Neural progenitor cell (in vitro differentiated cells): ENCODE data around the gene VAPB. TPM values are rescaled to one million over a fixed set of nuclear protein-coding genes. Genes with fewer than 3 reads are reported as not detected.

Experiments used
- DNase-seq: peaks from one replicate; pipeline ENCODE4 v3.0.0-alpha.2; 2016; ENCODE audit warnings: low spot score
- H2AFZ ChIP-seq: fragments of 200-600 bp; sonication (generic); replicated peaks from 2 replicates; pipeline ENCODE4 v1.6.1; 2016; ENCODE audit warnings: antibody characterized with exemption
- H3F3A ChIP-seq: fragments of 200-600 bp; sonication (generic); 2 replicates; pipeline ENCODE4 v1.6.1; 2016; ENCODE audit warnings: antibody characterized with exemption, low read depth
- H3K27ac ChIP-seq: fragments of 200-600 bp; sonication (generic); 2 replicates; pipeline ENCODE4 v1.5.1; 2016; ENCODE audit warnings: mild to moderate bottlenecking
- H3K27me3 ChIP-seq: fragments of 200-600 bp; sonication (generic); 2 replicates; pipeline ENCODE4 v1.6.1; 2016; ENCODE audit warnings: mild to moderate bottlenecking, moderate library complexity
- H3K36me3 ChIP-seq: fragments of 200-600 bp; sonication (generic); 2 replicates; pipeline ENCODE4 v1.5.1; 2016
- H3K4me1 ChIP-seq: fragments of 200-600 bp; sonication (generic); 2 replicates; pipeline ENCODE4 v1.6.1; 2016; ENCODE audit warnings: mixed run types
- H3K4me2 ChIP-seq: fragments of 200-600 bp; sonication (generic); 2 replicates; pipeline ENCODE4 v1.6.1; 2016
- H3K4me3 ChIP-seq: fragments of 200-600 bp; sonication (generic); 2 replicates; pipeline ENCODE4 v1.5.1; 2016
- H3K79me2 ChIP-seq: fragments of 200-600 bp; sonication (generic); 2 replicates; pipeline ENCODE4 v1.6.1; 2016; ENCODE audit warnings: low read depth
- H3K9ac ChIP-seq: fragments of 200-600 bp; sonication (generic); 2 replicates; pipeline ENCODE4 v1.6.1; 2016
- H3K9me3 ChIP-seq: fragments of 200-600 bp; sonication (generic); 2 replicates; pipeline ENCODE4 v1.5.1; 2016; ENCODE audit warnings: low read depth
- H4K20me1 ChIP-seq: fragments of 200-600 bp; sonication (generic); 2 replicates; pipeline ENCODE4 v1.6.1; 2016; ENCODE audit warnings: low read depth
- H3K27ac Mint-ChIP-seq: 3 replicates; pipeline ENCODE4 v1.8.0; 2021; ENCODE audit warnings: mixed read lengths
- H3K27me3 Mint-ChIP-seq: 2 replicates; pipeline ENCODE4 v1.8.0; 2022; ENCODE audit warnings: low read depth, mild to moderate bottlenecking, inconsistent platforms, moderate library complexity, mixed read lengths; ENCODE audit not compliant: insufficient read depth
- H3K36me3 Mint-ChIP-seq: 3 replicates; pipeline ENCODE4 v1.8.0; 2021; ENCODE audit warnings: mixed read lengths
- H3K4me1 Mint-ChIP-seq: 3 replicates; pipeline ENCODE4 v1.8.0; 2021; ENCODE audit warnings: mixed read lengths
- H3K4me3 Mint-ChIP-seq: 3 replicates; pipeline ENCODE4 v1.8.0; 2021; ENCODE audit warnings: mild to moderate bottlenecking, moderate library complexity, mixed read lengths
- H3K9me3 Mint-ChIP-seq: 3 replicates; pipeline ENCODE4 v1.8.0; 2020; ENCODE audit warnings: mixed read lengths
- EZH2 ChIP-seq: fragments of 200-600 bp; sonication (generic); IDR thresholded peaks from 2 replicates; pipeline ENCODE4 v1.6.1; 2017; ENCODE audit warnings: antibody characterized with exemption, mild to moderate bottlenecking, moderate library complexity
- EZH2phosphoT487 ChIP-seq: fragments of 200-600 bp; sonication (generic); IDR thresholded peaks from 2 replicates; pipeline ENCODE4 v1.6.1; 2017; ENCODE audit warnings: antibody characterized with exemption
- total RNA-seq: library from RNA; depleted of rRNA; stranded (reverse); fragments of >200 nt; gene quantifications from 2 replicates; pipeline ENCODE4 v1.2.3, GENCODE V29; 2015; ENCODE audit warnings: low replicate concordance
- TF ChIP-seq, protein P1 (sequence below): fragments of 200-600 bp; sonication (generic); IDR thresholded peaks from 2 replicates; pipeline ENCODE4 v1.5.1; 2017; ENCODE audit warnings: antibody characterized with exemption, mild to moderate bottlenecking

Gene VAPB
- total RNA-seq, 1 donor from 2014 or later: 31.9 TPM

DNA sequence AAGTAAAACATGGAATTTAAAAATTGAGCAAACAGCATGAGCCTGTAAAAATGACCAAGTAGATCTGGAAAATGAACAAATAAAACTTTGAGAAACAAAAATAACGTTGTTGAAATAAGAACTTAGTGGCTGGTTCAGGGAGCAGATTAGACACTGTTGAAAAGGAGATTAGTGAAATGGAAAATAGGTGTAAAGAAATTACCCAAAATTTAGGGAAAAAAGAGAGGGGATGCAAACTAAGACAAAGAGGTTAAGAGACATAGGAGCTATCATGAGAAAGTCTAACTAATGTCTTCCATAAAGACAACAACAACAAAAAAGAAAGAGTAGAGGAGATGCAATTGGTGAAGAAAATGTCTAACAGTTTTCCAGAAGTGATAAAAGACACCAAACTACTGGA lies 97.2 kb downstream of the VAPB start:
- no peaks in the 10 kb centered on the region for H3K4me1 Mint-ChIP-seq
- H3F3A ChIP-seq: no peaks in the 10 kb centered on the region

DNA sequence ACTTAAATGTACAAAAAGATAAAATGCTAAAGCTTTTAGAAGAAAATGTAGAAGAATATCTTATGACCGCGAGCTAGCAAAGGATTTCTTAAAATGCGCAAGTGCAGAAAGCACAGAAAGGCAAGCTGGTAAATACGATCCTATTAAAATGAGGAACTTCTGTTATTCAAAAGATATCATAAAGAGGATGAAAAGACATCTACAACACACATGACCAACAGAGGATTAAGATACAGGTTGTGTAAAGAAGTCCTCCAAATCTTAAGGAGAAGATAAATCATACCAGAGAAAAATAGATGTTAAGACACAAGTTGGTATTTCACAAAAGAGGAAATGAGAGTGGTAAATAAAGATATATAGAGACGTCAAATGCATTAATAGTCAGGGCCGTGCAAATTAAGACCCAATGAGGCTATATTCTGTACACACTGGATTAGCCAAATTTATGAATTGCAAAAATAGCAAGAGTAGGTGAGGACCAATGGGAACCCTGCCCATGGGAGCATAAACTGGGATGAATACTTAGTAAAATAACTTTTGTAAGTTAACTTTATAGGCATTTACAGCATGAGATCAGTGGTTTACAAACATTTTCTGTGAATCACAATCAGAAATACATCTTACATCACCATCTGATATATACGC lies 103.2 kb downstream of the VAPB start:
- TF ChIP-seq EZH2phosphoT487 (no peak), EZH2 (no peak)
- TF ChIP-seq, protein P1, sequence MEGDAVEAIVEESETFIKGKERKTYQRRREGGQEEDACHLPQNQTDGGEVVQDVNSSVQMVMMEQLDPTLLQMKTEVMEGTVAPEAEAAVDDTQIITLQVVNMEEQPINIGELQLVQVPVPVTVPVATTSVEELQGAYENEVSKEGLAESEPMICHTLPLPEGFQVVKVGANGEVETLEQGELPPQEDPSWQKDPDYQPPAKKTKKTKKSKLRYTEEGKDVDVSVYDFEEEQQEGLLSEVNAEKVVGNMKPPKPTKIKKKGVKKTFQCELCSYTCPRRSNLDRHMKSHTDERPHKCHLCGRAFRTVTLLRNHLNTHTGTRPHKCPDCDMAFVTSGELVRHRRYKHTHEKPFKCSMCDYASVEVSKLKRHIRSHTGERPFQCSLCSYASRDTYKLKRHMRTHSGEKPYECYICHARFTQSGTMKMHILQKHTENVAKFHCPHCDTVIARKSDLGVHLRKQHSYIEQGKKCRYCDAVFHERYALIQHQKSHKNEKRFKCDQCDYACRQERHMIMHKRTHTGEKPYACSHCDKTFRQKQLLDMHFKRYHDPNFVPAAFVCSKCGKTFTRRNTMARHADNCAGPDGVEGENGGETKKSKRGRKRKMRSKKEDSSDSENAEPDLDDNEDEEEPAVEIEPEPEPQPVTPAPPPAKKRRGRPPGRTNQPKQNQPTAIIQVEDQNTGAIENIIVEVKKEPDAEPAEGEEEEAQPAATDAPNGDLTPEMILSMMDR: no peak
- peaks cover 7% of the 10 kb centered on the region for H3K4me1 Mint-ChIP-seq
- H3K4me3 ChIP-seq: no peak overlapping the region
- H3K9me3 Mint-ChIP-seq: peaks cover 18% of the 10 kb centered on the region
- no peaks in the 10 kb centered on the region for H3K79me2 ChIP-seq
- H3K4me1 ChIP-seq: no peaks in the 10 kb centered on the region
- H3K4me3 Mint-ChIP-seq: no peak overlapping the region
- no peak overlapping the region for H3K27ac Mint-ChIP-seq
- peaks cover 5% of the 10 kb centered on the region for H3K9me3 ChIP-seq
- H3K36me3 ChIP-seq: no peaks in the 10 kb centered on the region
- no peak overlapping the region for H3K9ac ChIP-seq
- no peaks in the 10 kb centered on the region for H3F3A ChIP-seq
- no peaks in the 10 kb centered on the region for H3K27me3 Mint-ChIP-seq
- H4K20me1 ChIP-seq: no peaks in the 10 kb centered on the region
- H3K27me3 ChIP-seq: no peaks in the 10 kb centered on the region
- H3K4me2 ChIP-seq: no peak overlapping the region
- DNase-seq: no peak
- no peak overlapping the region for H3K27ac ChIP-seq
- H2AFZ ChIP-seq: no peak overlapping the region
- H3K36me3 Mint-ChIP-seq: no peaks in the 10 kb centered on the region

More for the DNA sequence above, 97.2 kb downstream of the VAPB start:
- TF ChIP-seq EZH2phosphoT487 (no peak), EZH2 (no peak)
- H3K79me2 ChIP-seq: no peaks in the 10 kb centered on the region
- H3K9ac ChIP-seq: no peak overlapping the region
- H3K27me3 ChIP-seq: no peaks in the 10 kb centered on the region
- no peak overlapping the region for H3K4me2 ChIP-seq
- Mint-ChIP-seq H3K27ac (no peak overlapping the region), H3K4me3 (no peak overlapping the region), H3K36me3 (peaks cover 1% of the 10 kb centered on the region), H3K27me3 (peaks cover 6% of the 10 kb centered on the region), H3K9me3 (peaks cover 54% of the 10 kb centered on the region)
- peaks cover 16% of the 10 kb centered on the region for H3K9me3 ChIP-seq
- no peaks in the 10 kb centered on the region for H3K36me3 ChIP-seq
- DNase-seq: no peak
- no peak overlapping the region for H3K4me3 ChIP-seq
- no peak overlapping the region for H3K27ac ChIP-seq
- H4K20me1 ChIP-seq: no peaks in the 10 kb centered on the region
- H3K4me1 ChIP-seq: peaks cover 7% of the 10 kb centered on the region
- no peak overlapping the region for H2AFZ ChIP-seq

DNA sequence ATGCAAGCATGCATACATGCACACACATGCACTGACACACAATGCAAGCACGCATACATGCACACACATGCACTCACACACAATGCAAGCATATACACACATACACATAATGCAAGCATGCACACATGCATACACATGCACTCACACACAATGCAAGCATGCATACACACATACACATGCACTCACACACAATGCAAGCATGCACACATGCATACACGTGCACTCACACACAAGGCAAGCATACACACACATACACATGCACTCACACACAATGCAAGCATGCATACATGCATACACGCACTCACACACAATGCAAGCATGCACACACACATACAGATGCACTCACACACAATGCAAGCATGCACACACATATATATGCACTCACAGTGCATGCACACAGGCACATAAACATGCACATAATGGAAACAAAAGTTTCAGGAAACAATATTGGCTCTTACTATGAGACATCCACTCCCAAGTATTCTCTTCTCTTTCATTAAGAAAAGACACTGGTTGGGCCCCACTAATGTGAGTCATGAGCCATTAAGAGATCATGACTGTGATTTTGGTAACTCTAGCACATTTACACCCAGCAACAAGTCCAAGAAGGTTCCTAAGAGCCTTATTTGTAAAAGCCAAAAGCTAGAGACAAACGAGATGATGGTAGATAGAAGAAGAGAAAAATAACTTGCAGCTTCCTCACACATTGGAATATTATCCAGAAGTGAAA lies 103.9 kb downstream of the VAPB start:
- no peaks in the 10 kb centered on the region for H4K20me1 ChIP-seq
- Mint-ChIP-seq H3K27ac (no peak overlapping the region), H3K36me3 (no peaks in the 10 kb centered on the region), H3K27me3 (no peaks in the 10 kb centered on the region), H3K4me3 (no peak overlapping the region), H3K4me1 (peaks cover 11% of the 10 kb centered on the region), H3K9me3 (peaks cover 16% of the 10 kb centered on the region)
- H3K27ac ChIP-seq: no peak overlapping the region
- no peak overlapping the region for H2AFZ ChIP-seq
- no peaks in the 10 kb centered on the region for H3K4me1 ChIP-seq
- H3K9ac ChIP-seq: no peak overlapping the region
- peaks cover 5% of the 10 kb centered on the region for H3K9me3 ChIP-seq
- H3K4me3 ChIP-seq: no peak overlapping the region
- no peaks in the 10 kb centered on the region for H3F3A ChIP-seq
- no peak for DNase-seq
- no peaks in the 10 kb centered on the region for H3K36me3 ChIP-seq
- TF ChIP-seq EZH2phosphoT487: no peak
- TF ChIP-seq EZH2: no peak
- TF ChIP-seq, protein P1: no peak
- H3K4me2 ChIP-seq: no peak overlapping the region
- H3K27me3 ChIP-seq: no peaks in the 10 kb centered on the region
- H3K79me2 ChIP-seq: no peaks in the 10 kb centered on the region
